Measurements from ENCODE around the gene KATNIP.

The KATNIP gene

GRCh38 chr16:27549746-27550581 is at the start of gene KATNIP, which contains the start of gene GTF3C1:
TSS of gene KATNIP (plus strand) at chr16:27550144. CDS start at chr16:27550171, 27 bp downstream.
TSS of gene GTF3C1 (minus strand) at chr16:27549913. CDS start at chr16:27549890, 23 bp downstream.
- in situ Hi-C loops (cut with MboI; ENCODE audit: low sequenced_read_pairs): no loop called here

GRCh38 chr16:27500801-27501200 is 49.1 kb upstream of the KATNIP start:
- in situ Hi-C loops (cut with MboI; ENCODE audit: low sequenced_read_pairs): no loop called here

- in situ Hi-C loops (cut with MboI; ENCODE audit: low sequenced_read_pairs): no loop called here
Observed at GRCh38 chr16:27503662-27504061, 46.3 kb upstream of the KATNIP start.

- in situ Hi-C loops (cut with MboI; ENCODE audit: low sequenced_read_pairs): no loop called here
Observed at GRCh38 chr16:27505297-27506236, 44.4 kb upstream of the KATNIP start.

- in situ Hi-C loops (cut with MboI; ENCODE audit: low sequenced_read_pairs): no loop called here
Observed at GRCh38 chr16:27506771-27507170, 43.2 kb upstream of the KATNIP start.

GRCh38 chr16:27508476-27508875 is 41.5 kb upstream of the KATNIP start:
- in situ Hi-C loops (cut with MboI; ENCODE audit: low sequenced_read_pairs): no loop called here

GRCh38 chr16:27511657-27512448 is 38.1 kb upstream of the KATNIP start:
- in situ Hi-C loops (cut with MboI; ENCODE audit: low sequenced_read_pairs): no loop called here

- in situ Hi-C loops (cut with MboI; ENCODE audit: low sequenced_read_pairs): no loop called here
Observed at GRCh38 chr16:27514806-27515205, 35.1 kb upstream of the KATNIP start.

- in situ Hi-C loops (cut with MboI; ENCODE audit: low sequenced_read_pairs): no loop called here
Observed at GRCh38 chr16:27515874-27516353, 34.0 kb upstream of the KATNIP start.

GRCh38 chr16:27516365-27516764 is 33.6 kb upstream of the KATNIP start:
- in situ Hi-C loops (cut with MboI; ENCODE audit: low sequenced_read_pairs): no loop called here

GRCh38 chr16:27517664-27518063 is 32.3 kb upstream of the KATNIP start:
- in situ Hi-C loops (cut with MboI; ENCODE audit: low sequenced_read_pairs): no loop called here

GRCh38 chr16:27518226-27518625 is 31.7 kb upstream of the KATNIP start:
- in situ Hi-C loops (cut with MboI; ENCODE audit: low sequenced_read_pairs): no loop called here

- in situ Hi-C loops (cut with MboI; ENCODE audit: low sequenced_read_pairs): no loop called here
Observed at GRCh38 chr16:27520982-27521673, 28.8 kb upstream of the KATNIP start.

GRCh38 chr16:27522173-27522707 is 27.7 kb upstream of the KATNIP start:
- in situ Hi-C loops (cut with MboI; ENCODE audit: low sequenced_read_pairs): no loop called here

- in situ Hi-C loops (cut with MboI; ENCODE audit: low sequenced_read_pairs): no loop called here
Observed at GRCh38 chr16:27526180-27526579, 23.8 kb upstream of the KATNIP start.

- in situ Hi-C loops (cut with MboI; ENCODE audit: low sequenced_read_pairs): no loop called here
Observed at GRCh38 chr16:27528294-27528693, 21.6 kb upstream of the KATNIP start.

GRCh38 chr16:27529962-27530361 is 20.0 kb upstream of the KATNIP start:
- in situ Hi-C loops (cut with MboI; ENCODE audit: low sequenced_read_pairs): no loop called here

GRCh38 chr16:27531186-27531585 is 18.8 kb upstream of the KATNIP start:
- in situ Hi-C loops (cut with MboI; ENCODE audit: low sequenced_read_pairs): no loop called here

Data from hTERT RPE-1 (cell line).